ENCODE measurements around the gene CHST11.

GRCh38 chr12:104494137-104494792 is 37.5 kb downstream of the CHST11 start:
- TF ChIP-seq MAX (IDR thresholded peaks at IDR 0.05) (no peak), CTCF (IDR thresholded peaks at IDR 0.05; ENCODE audit: low read depth, low read length, missing input control) (no peak), TAF1 (conservative IDR thresholded peaks at IDR 0.05) (no peak), ATF3 (IDR thresholded peaks at IDR 0.05) (no peak), GABPA (IDR thresholded peaks at IDR 0.05 in 1 of 2, conservative IDR thresholded peaks at IDR 0.05 in 1 of 2) (no peak), EGR1 (IDR thresholded peaks at IDR 0.05; ENCODE audit: low read depth in 2 of 2) (no peak), RAD21 (IDR thresholded peaks at IDR 0.05) (no peak), REST (IDR thresholded peaks at IDR 0.05) (no peak)

All from liver (tissue), 3 donors.